ENCODE measurements around the gene GALK2. TPM values are rescaled to one million over a fixed set of nuclear protein-coding genes. Genes with fewer than 3 reads are reported as not detected.
"Not testable (repeated sequence)": the region's sequence is repeated elsewhere in the genome, so short reads cannot be mapped to it uniquely, and the experiment has no call there.

Gene GALK2
- total RNA-seq, 2 donors from 2014 or later: 23.3 to 25.2 TPM

- H3K36me3 Mint-ChIP-seq (ENCODE audit: low read depth): peaks cover 15% of the 10 kb centered on the region
- no peaks in the 10 kb centered on the region for H3K27me3 Mint-ChIP-seq
- H3K4me3 Mint-ChIP-seq: no peak overlapping the region
- H3K27ac Mint-ChIP-seq: no peak overlapping the region
- H3K9me3 ChIP-seq (ENCODE audit: control insufficient read depth, low read length, poor library complexity, severe bottlenecking): no peaks in the 10 kb centered on the region
- peaks cover 9% of the 10 kb centered on the region for H3K4me1 Mint-ChIP-seq
- no peak for ATAC-seq
- no peak for DNase-seq
Measured at GRCh38 chr15:49314716-49315115, 144.7 kb downstream of the GALK2 start.

DNA sequence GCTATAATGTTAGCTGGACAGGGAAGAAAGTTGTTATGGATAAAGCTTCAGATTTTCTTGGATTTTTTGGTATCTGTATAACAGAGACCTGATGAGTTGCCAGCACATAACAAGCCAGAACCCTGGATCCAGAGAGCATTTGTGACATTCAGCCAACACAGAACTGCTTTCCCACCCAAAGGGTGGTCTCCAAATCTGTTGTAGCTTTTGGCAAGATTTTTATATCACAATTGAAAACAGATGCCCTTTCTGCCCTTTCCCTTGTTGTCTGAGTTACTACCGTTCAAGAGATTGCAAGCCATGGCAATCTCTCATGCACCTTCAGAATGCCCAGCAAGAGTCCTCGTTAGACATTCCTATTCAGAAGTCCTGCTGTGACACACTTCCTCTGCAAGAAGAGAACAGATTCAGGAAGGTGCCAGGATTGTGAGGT lies 145.4 kb downstream of the GALK2 start:
- no peak for ATAC-seq
- no peaks in the 10 kb centered on the region for H3K27me3 Mint-ChIP-seq
- H3K4me1 Mint-ChIP-seq: peaks cover 9% of the 10 kb centered on the region
- H3K27ac Mint-ChIP-seq: no peak overlapping the region
- no peak overlapping the region for H3K4me3 Mint-ChIP-seq
- H3K9me3 ChIP-seq (ENCODE audit: control insufficient read depth, low read length, poor library complexity, severe bottlenecking): no peaks in the 10 kb centered on the region
- peaks cover 13% of the 10 kb centered on the region for H3K36me3 Mint-ChIP-seq (ENCODE audit: low read depth)
- DNase-seq: no peak

- peaks cover 8% of the 10 kb centered on the region for H3K36me3 Mint-ChIP-seq (ENCODE audit: low read depth)
Measured at GRCh38 chr15:49320351-49320750, 150.3 kb downstream of the GALK2 start.

GRCh38 chr15:49323207-49323606 lies 153.2 kb downstream of the GALK2 start:
- ATAC-seq: no peak
- peaks cover 8% of the 10 kb centered on the region for H3K36me3 Mint-ChIP-seq (ENCODE audit: low read depth)
- DNase-seq: no peak
- H3K27ac Mint-ChIP-seq: no peak overlapping the region
- H3K4me1 Mint-ChIP-seq: peaks cover 7% of the 10 kb centered on the region
- H3K9me3 ChIP-seq (ENCODE audit: control insufficient read depth, low read length, poor library complexity, severe bottlenecking): no peaks in the 10 kb centered on the region
- H3K4me3 Mint-ChIP-seq: no peak overlapping the region
- H3K27me3 Mint-ChIP-seq: no peaks in the 10 kb centered on the region

More at GRCh38 chr15:49320351-49320750, 150.3 kb downstream of the GALK2 start:
- H3K27ac Mint-ChIP-seq: peak overlapping the region; percentile 43
- H3K27me3 Mint-ChIP-seq: no peaks in the 10 kb centered on the region
- ATAC-seq: no peak
- peaks cover 7% of the 10 kb centered on the region for H3K4me1 Mint-ChIP-seq
- no peak overlapping the region for H3K4me3 Mint-ChIP-seq
- DNase-seq: no peak
- H3K9me3 ChIP-seq (ENCODE audit: control insufficient read depth, low read length, poor library complexity, severe bottlenecking): no peaks in the 10 kb centered on the region

DNA sequence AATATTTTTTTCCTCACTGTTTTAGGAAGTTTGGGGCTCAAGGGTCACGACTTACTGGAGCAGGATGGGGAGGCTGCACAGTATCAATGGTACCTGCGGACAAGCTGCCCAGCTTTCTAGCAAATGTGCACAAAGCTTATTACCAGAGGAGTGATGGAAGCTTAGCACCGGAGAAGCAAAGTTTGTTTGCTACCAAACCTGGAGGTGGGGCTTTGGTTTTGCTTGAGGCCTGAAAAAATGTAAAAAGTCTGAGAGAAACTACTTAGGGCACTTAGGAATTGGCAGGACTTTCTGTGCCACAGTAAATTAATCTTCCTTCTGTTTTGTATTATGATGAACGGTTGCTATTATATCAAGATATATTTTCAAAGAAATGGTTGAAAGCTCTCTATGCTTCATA lies 157.9 kb downstream of the GALK2 start:
- no peak overlapping the region for H3K27ac Mint-ChIP-seq

DNA sequence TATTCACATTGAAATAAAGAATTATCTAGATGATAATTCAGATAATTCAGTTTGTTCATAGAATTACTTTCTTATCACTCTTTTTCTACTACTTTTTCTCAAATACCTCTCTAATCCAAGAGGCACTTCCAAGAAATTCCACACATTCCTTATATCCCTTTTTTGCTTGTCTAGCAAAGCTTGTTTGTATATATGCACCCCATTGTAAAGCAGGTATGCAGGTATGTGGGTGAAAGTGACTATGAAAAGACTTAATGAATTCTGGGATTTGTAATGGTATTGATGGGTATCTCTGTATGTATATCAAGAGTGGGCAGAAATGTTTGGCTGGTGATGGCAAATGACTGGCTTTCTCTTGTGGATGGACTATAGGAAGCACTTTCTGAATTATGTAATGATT lies 158.9 kb downstream of the GALK2 start:
- ATAC-seq (no peak), DNase-seq (no peak)
- H3K27me3 Mint-ChIP-seq: no peaks in the 10 kb centered on the region
- no peaks in the 10 kb centered on the region for H3K4me1 Mint-ChIP-seq
- H3K4me3 Mint-ChIP-seq: no peak overlapping the region
- H3K27ac Mint-ChIP-seq: no peak overlapping the region
- no peaks in the 10 kb centered on the region for H3K9me3 ChIP-seq (ENCODE audit: control insufficient read depth, low read length, poor library complexity, severe bottlenecking)
- peaks cover 3% of the 10 kb centered on the region for H3K36me3 Mint-ChIP-seq (ENCODE audit: low read depth)

More for the DNA sequence above, 157.9 kb downstream of the GALK2 start:
- no peaks in the 10 kb centered on the region for H3K27me3 Mint-ChIP-seq
- no peaks in the 10 kb centered on the region for H3K4me1 Mint-ChIP-seq
- no peaks in the 10 kb centered on the region for H3K9me3 ChIP-seq (ENCODE audit: control insufficient read depth, low read length, poor library complexity, severe bottlenecking)
- ATAC-seq (no peak), DNase-seq (no peak)
- no peak overlapping the region for H3K4me3 Mint-ChIP-seq
- H3K36me3 Mint-ChIP-seq (ENCODE audit: low read depth): peaks cover 3% of the 10 kb centered on the region

DNA sequence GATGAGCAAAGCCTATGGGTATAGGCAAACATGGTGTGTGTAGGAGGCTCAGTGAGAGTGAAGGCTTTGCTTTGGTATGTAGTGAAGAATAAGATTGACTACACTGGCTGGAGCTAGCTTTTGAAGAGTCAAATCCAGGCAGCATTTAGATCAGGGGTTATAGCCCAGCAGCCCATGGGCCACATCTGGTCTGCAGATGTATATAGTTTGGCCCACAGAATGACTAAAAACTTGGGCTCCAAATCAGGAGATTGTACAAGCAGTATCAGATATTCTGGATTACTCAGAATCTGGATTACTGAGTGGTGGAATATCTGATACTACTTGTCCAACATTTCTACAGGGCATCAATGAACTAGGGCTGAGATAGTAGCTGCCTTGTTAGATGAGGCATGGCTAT lies 160.1 kb downstream of the GALK2 start:
- Mint-ChIP-seq H3K27ac (no peak overlapping the region), H3K27me3 (no peaks in the 10 kb centered on the region), H3K4me1 (peaks cover 2% of the 10 kb centered on the region), H3K36me3 (ENCODE audit: low read depth) (peaks cover 4% of the 10 kb centered on the region), H3K4me3 (no peak overlapping the region)
- ATAC-seq (no peak), DNase-seq (no peak)
- H3K9me3 ChIP-seq (ENCODE audit: control insufficient read depth, low read length, poor library complexity, severe bottlenecking): no peaks in the 10 kb centered on the region

DNA sequence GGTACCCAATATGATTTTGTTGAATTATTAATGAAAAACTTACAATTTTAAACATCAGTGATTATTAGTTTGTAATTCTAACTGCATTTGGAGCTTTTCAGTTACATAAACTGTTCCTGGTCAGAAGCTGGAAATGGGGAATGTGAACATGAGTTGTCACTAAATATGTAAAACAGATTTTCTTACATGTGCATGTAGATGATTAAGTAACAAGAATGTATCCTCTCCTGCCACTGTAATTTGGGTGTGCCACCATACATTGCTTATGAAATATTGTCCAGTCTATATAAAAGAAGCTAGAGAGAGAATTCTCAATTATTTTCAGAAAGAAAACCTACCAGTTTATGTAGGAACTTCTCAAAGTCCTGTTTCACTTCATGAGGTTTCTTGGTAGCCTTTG lies 161.4 kb downstream of the GALK2 start:
- Mint-ChIP-seq H3K4me1 (peaks cover 3% of the 10 kb centered on the region), H3K4me3 (no peak overlapping the region), H3K36me3 (ENCODE audit: low read depth) (peaks cover 4% of the 10 kb centered on the region), H3K27ac (no peak overlapping the region), H3K27me3 (no peaks in the 10 kb centered on the region)
- no peaks in the 10 kb centered on the region for H3K9me3 ChIP-seq (ENCODE audit: control insufficient read depth, low read length, poor library complexity, severe bottlenecking)
- DNase-seq (no peak), ATAC-seq (no peak)

DNA sequence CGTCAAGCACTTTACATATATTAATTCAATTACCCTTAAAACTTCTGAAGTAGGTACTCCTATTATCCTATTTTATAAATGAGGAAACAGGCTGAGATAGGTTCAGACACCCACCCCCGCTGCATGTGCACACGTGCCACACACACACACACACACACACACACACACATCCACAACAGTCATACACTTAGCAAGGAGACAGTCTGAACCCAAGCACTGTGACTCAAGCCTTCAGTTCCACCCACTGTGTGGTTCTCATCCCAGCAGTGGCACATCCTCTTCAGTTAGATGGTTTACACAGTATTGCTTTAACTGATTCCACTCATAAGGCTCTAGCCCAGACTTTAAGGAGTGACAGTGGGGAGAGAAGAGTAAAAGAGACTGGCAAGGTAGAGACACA lies 161.9 kb downstream of the GALK2 start:
- ATAC-seq (no peak), DNase-seq (no peak)
- Mint-ChIP-seq H3K27ac (peak overlapping the region; percentile 37), H3K4me3 (no peak overlapping the region), H3K4me1 (peaks cover 3% of the 10 kb centered on the region), H3K36me3 (ENCODE audit: low read depth) (peaks cover 4% of the 10 kb centered on the region), H3K27me3 (no peaks in the 10 kb centered on the region)
- H3K9me3 ChIP-seq (ENCODE audit: control insufficient read depth, low read length, poor library complexity, severe bottlenecking): no peaks in the 10 kb centered on the region

- H3K9me3 ChIP-seq (ENCODE audit: control insufficient read depth, low read length, poor library complexity, severe bottlenecking): no peaks in the 10 kb centered on the region
- no peak for DNase-seq
- Mint-ChIP-seq H3K4me1 (peaks cover 3% of the 10 kb centered on the region), H3K36me3 (ENCODE audit: low read depth) (peaks cover 8% of the 10 kb centered on the region), H3K4me3 (no peak overlapping the region), H3K27me3 (no peaks in the 10 kb centered on the region), H3K27ac (no peak overlapping the region)
- ATAC-seq: no peak
Measured at GRCh38 chr15:49339656-49340055, 169.6 kb downstream of the GALK2 start.

- ATAC-seq (no peak), DNase-seq (no peak)
- Mint-ChIP-seq H3K27ac (no peak overlapping the region), H3K4me3 (no peak overlapping the region), H3K27me3 (no peaks in the 10 kb centered on the region), H3K4me1 (no peaks in the 10 kb centered on the region), H3K36me3 (ENCODE audit: low read depth) (peaks cover 7% of the 10 kb centered on the region)
- H3K9me3 ChIP-seq (ENCODE audit: control insufficient read depth, low read length, poor library complexity, severe bottlenecking): no peaks in the 10 kb centered on the region
Measured at GRCh38 chr15:49343546-49343945, 173.5 kb downstream of the GALK2 start.

DNA sequence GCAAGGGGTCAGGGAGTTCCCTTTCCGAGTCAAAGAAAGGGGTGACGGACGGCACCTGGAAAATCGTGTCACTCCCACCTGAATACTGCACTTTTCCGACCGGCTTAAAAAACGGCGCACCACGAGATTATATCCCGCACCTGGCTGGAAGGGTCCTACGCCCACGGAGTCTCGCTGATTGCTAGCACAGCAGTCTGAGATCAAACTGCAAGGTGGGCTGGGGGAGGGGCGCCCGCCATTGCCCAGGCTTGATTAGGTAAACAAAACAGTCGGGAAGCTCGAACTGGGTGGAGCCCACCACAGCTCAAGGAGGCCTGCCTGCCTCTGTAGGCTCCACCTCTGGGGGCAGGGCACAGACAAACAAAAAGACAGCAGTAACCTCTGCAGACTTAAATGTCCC lies 184.4 kb downstream of the GALK2 start:
- not testable (repeated sequence) for H3K27ac Mint-ChIP-seq; DNase-seq; H3K4me1 Mint-ChIP-seq; H3K4me3 Mint-ChIP-seq; H3K9me3 ChIP-seq (ENCODE audit: control insufficient read depth, low read length, poor library complexity, severe bottlenecking); H3K36me3 Mint-ChIP-seq (ENCODE audit: low read depth); ATAC-seq; H3K27me3 Mint-ChIP-seq

DNA sequence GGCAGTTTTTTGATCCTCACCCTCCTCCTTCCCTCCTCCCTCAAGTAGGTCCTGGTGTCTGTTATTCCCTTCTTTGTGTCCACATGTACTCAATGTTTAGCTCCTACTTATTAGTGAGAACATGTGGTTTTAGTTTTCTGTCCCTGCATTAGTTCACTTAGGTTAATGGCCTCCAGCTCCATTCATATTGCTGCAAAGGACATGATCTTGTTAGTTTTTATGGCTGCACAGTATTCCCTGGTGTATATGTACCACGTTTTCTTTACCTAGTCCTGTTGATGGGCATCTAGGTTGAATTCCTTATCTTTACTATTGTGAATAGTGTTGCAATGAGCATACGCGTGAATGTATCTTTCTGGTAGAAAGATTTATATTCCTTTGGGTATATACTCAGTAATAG lies 191.3 kb downstream of the GALK2 start:
- no peaks in the 10 kb centered on the region for H3K9me3 ChIP-seq (ENCODE audit: control insufficient read depth, low read length, poor library complexity, severe bottlenecking)
- Mint-ChIP-seq H3K27ac (no peak overlapping the region), H3K4me3 (no peak overlapping the region), H3K36me3 (ENCODE audit: low read depth) (no peaks in the 10 kb centered on the region), H3K4me1 (no peaks in the 10 kb centered on the region), H3K27me3 (no peaks in the 10 kb centered on the region)
- DNase-seq (no peak), ATAC-seq (no peak)

- no peaks in the 10 kb centered on the region for H3K36me3 Mint-ChIP-seq (ENCODE audit: low read depth)
- no peaks in the 10 kb centered on the region for H3K4me1 Mint-ChIP-seq
- no peak for DNase-seq
- no peaks in the 10 kb centered on the region for H3K27me3 Mint-ChIP-seq
- ATAC-seq: no peak
- no peak overlapping the region for H3K4me3 Mint-ChIP-seq
- H3K27ac Mint-ChIP-seq: no peak overlapping the region
- no peaks in the 10 kb centered on the region for H3K9me3 ChIP-seq (ENCODE audit: control insufficient read depth, low read length, poor library complexity, severe bottlenecking)
Measured at GRCh38 chr15:49366496-49366895, 196.4 kb downstream of the GALK2 start.

Measured in T-helper 17 cell (primary cell).